Panc1 (cell line): ENCODE results near the gene SLPI. TPM values are rescaled to one million over a fixed set of nuclear protein-coding genes. Genes with fewer than 3 reads are reported as not detected.

Experiments used
- total RNA-seq: library from RNA; stranded (reverse); gene quantifications from one replicate; pipeline ENCODE4 v1.2.1, GENCODE V29; 2021; ENCODE audit not compliant: unreplicated experiment

The SLPI gene
- total RNA-seq, 1 experiment from 2014 or later = 0.74 TPM

Other genes with a start within 250 kb of the SLPI start
- not detected for gene KCNS1, start 153.4 kb downstream of the SLPI start, total RNA-seq
- gene WFDC5, start 139.4 kb downstream of the SLPI start, total RNA-seq = not detected
- not detected for gene WFDC12, start 130.1 kb downstream of the SLPI start, total RNA-seq
- gene PI3, start 79.7 kb downstream of the SLPI start, total RNA-seq = not detected
- not detected for gene SEMG1, start 47.5 kb downstream of the SLPI start, total RNA-seq
- not detected for gene SEMG2, start 33.2 kb downstream of the SLPI start, total RNA-seq
- 0.18 TPM for gene RBPJL, start 52.3 kb upstream of the SLPI start, total RNA-seq
- 0.15 TPM for gene MATN4, start 53.7 kb upstream of the SLPI start, total RNA-seq
- 93.3 TPM for gene SDC4, start 93.9 kb upstream of the SLPI start, total RNA-seq
- gene SYS1, start 108.6 kb upstream of the SLPI start, total RNA-seq = 29.1 TPM
- gene TP53TG5, start 123.8 kb upstream of the SLPI start, total RNA-seq = not detected
- gene DBNDD2, start 153.7 kb upstream of the SLPI start, total RNA-seq = 55.4 TPM
- gene PIGT, start 161.6 kb upstream of the SLPI start, total RNA-seq = 108 TPM
- 1.6 TPM for gene WFDC2, start 215.2 kb upstream of the SLPI start, total RNA-seq